ENCODE results near the gene ZNF619.
"Not testable (repeated sequence)": the region's sequence is repeated elsewhere in the genome, so short reads cannot be mapped to it uniquely, and the experiment has no call there.

Gene ZNF619

GRCh38 chr3:40476478-40477470, at the start of gene ZNF619:
TSS of gene ZNF619 (plus strand) at chr3:40477122. CDS start at chr3:40477980, 858 bp downstream.
- DNase-seq, result peak; percentile 83

- no peak for DNase-seq
Measured at GRCh38 chr3:40432793-40433192, 44.1 kb upstream of the ZNF619 start.

DNA sequence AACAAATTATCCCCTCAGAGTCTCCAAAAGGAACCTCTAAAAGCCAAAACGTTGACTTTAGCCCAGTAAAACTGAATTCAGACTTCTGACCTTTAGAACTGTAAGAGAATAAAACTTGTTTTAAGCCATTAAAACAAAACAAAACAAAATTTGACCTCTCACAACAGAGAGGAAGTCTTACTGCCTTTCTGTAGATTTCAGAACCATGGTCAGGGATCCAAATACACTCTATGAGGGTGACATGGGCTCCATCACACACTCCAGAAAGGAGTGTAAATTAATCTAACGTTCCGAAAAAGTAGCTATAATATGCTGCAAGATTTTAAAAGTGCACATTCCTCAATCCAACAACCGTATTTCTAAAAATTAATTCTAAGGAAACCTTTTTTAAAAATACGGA, 39.0 kb upstream of the ZNF619 start:
- DNase-seq, result no peak

DNA sequence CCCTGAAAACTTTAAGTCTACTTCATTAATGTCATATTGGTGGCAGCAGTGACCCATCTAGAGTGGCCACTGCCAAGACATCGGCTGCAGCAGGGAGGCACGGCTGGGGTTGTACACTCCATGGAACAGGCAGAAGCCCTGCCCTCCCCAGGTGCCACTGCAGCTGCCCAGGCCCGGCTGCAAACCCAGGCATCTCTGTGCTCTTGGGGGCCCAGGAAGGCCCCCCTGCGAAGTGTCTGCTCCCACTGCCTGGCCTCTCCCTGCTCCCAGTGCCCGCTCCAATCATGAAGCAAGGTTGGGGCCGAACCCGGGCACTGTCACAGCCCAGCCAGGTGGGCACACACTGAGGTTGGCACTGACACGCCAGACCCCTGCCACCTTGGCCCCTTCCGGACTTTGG, 31.9 kb upstream of the ZNF619 start:
- no peak for DNase-seq

DNA sequence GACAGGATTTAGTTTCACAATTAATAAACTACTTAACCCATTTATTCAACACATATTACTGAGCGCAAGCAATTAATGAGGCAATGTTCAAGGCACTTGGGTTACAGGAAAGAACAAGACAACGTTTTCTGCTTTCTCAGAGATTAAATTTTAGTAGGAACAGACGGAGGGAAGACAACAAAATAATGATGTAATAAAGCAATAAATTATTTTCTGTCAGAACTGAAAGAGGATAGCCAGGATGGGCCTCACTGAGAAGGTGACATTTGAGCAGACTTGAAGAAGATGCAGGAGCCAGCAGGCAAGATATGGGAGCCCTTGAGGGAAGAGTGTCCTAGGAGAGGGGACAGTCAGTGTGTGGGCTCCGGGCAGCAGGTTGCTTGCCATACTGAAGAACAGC, 31.0 kb upstream of the ZNF619 start:
- no peak for DNase-seq

DNA sequence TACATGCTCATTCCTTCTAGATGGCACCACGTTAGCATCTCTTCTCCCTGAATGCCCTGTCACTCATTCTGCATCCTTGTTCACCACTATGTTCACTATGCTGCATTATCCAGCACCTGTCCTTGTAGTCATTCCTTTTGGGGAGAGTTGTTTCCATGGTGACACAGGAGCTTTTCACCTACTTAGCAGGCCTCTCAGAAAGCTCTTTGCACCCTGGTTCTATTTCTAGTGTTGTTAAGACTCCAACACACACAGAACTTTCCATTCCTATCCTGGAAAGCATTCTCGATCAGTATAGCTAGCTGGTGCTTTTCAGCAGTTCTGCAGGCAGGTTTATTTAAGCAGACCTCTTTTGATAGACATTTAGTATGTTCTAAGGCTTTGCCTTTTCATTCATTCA, 26.5 kb upstream of the ZNF619 start:
- DNase-seq, result no peak

DNA sequence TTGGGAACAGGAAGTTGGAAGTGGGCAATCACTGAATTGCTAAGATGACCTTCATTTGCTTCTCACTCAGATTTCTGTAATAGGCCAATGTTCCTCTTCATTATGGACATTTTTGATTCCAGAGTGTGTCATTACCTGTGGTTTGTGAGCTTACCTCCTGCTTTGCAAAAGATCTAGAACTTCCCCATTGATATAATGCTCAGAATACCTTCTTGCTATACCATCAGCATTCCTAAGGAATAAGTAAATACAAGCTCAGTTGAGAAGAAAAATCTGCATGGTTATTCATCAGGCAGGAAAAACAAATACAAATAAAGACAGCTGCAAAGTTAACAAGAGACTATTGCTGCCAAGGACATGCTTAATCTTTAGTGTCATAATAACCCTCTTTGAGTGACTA, 25.4 kb upstream of the ZNF619 start:
- no peak for DNase-seq

DNA sequence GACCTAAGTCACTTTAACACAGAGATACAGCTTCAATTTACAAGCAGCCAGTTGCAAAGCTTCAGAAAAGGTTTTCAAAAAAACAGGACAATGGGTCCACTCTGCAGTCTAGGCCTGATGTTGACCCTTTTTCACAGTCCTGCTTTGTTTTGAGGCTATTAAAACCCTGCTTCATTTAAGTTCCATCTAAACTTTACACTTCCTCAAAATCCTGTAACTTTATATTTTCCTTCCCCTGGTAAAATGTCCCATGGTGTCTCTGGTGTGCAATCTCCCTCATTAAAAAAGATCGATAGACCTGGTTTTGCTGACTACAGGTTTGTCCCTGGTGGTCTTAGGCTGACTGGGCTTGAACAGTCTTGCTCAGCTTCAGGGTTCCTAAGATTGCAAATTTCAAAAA, 24.9 kb upstream of the ZNF619 start:
- DNase-seq, result no peak

GRCh38 chr3:40452562-40452875, 24.4 kb upstream of the ZNF619 start:
- DNase-seq, result no peak

DNA sequence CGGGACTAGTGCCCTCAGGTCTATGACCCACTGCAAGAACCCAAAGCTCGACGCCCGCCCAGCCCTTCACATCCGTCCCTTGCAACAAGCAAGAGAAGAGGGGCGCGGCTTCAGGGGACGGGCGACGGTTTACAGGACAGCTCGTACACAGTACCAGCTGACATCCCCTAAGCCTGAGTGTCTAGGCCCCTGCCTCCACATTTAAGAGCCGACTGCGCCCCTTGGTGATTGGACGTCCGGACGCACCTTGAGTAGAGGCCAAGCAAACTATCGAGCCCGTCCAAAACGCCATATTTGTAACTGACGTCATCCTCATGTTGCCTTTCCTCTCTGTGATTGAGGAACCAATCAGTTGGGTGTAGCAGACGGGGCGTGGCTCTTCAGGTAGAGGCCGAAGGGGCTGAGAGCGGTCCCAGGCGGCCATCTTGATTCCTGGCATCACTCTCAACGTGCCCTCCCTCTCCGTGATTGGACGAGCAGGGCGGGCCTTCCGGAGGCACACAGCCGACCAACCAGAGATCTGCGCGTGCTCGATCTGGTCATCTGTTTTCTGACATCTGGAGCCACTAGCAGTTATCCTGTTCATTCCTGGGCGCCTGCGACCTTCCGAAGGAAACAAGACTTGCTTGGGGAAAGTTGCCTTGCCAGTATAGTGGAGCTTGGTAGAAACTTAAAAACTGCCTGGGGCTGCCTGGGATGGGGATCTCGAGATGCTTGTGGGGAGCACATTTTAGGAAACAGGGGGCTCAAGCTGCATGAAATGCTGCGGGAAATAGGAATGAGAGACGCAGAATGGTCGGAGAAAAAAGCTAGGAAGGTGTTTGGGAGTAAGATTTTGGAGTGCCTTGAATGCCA, 23.8 kb upstream of the ZNF619 start:
- peak; percentile 98 for DNase-seq

DNA sequence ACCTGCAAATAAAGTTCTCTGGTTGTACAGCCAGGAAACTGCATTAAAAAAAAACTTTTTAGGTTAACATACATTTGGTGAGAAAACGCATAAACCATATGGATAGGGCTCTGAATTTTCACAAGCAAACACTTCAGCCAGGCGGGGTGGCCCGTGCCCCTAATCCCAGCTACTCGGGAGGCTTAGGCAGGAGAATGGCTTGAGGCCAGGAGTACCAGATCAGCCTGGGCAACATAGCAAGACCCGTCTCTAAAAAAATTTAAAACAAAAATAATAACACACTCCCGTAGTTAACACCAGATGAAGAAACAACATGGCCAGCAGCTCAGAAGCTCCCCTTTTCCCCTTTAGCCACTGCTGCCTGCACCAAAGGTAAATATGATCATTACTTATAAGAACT, 23.0 kb upstream of the ZNF619 start:
- no peak for DNase-seq

DNA sequence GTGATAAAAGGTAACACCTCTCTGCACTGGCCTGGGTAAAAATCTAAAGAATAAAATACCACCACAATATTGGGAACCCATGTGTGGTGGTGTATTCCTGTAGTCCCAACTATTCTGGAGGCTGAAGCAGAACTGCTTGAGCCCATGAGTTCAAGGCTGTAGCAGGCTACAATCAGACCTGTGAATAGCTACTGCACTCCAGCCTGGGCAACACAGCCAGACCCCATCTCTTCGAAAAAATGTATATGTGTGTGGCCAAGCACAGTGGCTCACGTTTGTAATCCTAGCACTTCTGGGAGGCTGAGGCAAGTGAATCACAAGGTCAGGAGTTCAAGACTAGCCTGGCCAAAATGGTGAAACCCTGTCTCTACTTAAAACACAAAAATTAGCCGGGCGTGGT, 21.6 kb upstream of the ZNF619 start:
- no peak for DNase-seq

DNA sequence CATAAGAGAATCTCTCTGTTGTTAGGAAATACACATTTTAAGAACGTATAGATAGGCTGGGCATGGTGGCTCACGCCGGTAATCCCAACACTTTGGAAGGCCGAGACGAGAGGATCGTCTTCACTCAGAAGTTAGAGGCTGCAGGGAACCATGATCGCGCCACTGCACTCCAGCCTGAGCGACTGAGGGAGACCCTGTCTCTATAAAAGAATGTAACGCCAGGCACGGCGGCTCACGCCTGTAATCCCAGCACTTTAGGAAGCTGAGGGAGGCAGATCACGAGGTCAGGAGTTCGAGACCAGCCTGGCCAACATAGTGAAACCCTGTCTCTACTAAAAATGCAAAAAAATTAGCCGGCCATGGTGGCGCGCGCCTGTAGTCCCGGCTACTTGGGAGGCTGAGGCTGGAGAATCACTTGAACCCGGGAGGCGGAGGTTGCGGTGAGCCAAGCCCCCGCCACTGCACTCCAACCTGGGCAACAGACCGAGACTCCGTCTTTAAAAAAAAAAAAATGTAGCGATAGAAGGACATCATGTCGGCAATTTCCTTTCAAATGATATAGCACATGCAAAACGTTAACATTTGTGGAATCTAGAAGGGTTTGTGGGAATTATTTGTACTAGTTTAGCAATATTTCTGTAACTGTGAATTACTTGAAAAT, 20.5 kb upstream of the ZNF619 start:
- DNase-seq, result no peak

DNA sequence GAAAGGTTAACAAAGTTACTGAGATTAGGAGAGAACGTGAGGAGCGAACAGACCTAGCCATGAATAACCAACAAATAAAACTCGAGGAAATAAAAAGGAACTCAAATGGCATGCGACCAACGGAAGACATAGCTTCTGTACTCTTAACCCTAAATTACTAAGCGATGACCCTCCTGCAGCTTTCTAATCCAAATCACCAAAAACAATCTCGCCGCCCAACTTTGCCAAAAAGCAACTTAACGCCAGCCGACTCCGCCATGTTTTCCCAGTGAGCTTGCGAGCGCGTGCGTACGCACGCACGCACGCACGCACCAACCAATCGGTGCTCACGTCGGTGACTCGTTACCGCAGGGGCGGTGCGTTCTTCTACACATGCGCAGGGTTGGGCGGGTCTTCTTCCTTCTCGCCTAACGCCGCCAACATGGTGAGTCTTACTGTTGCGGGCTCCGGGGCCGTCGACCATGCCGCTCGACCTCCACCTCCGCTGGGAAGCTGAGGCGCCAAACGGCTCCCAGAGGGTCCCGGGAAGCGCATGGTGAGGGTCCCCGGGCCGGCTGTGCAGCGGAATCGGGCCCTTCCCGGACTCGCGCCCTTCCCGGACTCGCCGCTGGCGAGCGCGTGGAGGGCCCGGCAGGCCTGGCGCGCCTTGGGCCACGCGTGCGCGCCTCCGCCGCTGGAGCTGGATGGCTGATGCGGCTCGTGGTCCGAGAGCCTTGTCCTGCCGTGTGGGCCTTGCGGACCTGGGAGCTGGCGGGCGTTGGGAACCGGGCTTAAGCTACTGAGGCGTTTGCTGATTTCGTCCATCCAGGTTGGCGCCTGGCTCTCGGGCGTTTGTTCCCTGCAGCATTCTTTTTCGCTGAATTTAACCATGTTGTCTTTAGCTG, 19.7 kb upstream of the ZNF619 start, which contains the start of gene RPL14:
TSS of gene RPL14 (plus strand) at position 400 of the 884 bp plus-strand sequence. CDS start at position 533, 133 bp downstream.
- DNase-seq, result peak; percentile 98

- no peak for DNase-seq
Measured at GRCh38 chr3:40458473-40458872, 18.4 kb upstream of the ZNF619 start.

GRCh38 chr3:40460481-40460880, 16.4 kb upstream of the ZNF619 start:
- not testable (repeated sequence) for DNase-seq

DNA sequence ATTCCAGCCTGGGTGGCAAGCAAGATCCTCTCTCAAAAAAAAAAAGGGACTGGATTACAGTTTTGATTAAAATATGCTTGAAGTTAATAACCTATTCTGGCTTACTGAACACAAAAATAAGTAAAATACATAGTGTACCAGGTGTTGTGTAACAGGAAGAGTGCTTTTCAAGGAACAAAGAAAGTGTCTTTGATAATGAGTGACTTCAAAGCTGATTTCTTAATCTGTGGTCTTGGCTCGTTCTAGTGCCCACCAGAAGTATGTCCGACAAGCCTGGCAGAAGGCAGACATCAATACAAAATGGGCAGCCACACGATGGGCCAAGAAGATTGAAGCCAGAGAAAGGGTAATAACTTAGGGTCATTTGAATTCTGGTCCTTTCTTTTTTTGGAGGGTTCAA, 15.8 kb upstream of the ZNF619 start:
- no peak for DNase-seq

GRCh38 chr3:40462838-40463237, 14.1 kb upstream of the ZNF619 start:
- not testable (repeated sequence) for DNase-seq

DNA sequence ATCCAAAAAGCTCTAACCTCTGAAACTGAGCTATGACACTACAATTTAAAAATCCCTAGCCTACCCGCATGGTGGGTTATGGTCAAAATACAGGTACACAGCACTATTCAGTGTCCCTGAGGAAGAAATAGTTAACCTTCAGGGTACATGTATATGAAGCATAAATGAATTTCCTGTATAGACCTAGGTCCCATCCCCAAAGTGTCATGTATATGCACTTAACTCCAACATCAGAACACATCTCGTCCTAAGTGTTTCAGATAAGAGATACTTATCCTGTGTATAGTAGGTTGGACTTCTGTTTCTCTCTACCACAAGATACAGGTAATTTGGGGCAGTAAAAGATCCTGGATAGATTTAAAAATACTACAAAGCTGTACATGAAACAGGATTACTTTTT, 13.3 kb upstream of the ZNF619 start:
- DNase-seq, result no peak

DNA sequence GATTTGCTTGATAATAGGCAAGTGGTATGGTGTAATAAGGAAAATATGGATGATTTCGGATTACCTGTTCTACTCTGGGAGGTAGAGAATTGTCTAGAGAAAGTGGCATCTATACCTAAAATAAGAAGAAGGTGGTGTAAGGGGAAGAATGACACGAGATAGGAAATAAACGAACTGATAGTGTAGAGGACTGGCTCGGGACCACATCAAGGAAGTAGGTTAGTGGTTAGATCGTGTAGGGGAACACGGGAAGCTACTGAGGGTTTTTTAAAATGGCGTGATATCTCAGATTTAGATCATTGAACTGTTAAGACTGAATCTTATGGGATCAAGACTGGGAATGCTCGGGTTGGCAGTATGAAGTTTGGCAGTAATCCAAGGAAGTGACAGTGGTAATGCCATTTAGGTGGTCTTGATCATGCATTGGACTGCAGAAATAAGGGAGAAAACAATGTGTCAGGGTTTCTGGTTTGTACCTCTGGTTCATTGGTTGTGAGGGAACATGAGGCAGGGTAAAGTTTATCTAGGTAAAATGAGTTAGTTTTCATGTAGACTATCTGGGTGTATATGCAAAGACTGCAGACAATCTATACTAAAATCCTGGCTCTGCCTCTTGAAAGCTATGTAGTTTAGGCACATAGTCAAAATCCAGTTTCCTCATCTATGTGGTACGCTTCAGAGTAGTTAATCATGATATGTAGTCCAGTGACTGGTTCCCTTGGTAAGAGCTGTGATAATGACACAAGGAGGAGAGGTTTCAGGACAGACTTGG, 12.4 kb upstream of the ZNF619 start:
- no peak for DNase-seq

DNA sequence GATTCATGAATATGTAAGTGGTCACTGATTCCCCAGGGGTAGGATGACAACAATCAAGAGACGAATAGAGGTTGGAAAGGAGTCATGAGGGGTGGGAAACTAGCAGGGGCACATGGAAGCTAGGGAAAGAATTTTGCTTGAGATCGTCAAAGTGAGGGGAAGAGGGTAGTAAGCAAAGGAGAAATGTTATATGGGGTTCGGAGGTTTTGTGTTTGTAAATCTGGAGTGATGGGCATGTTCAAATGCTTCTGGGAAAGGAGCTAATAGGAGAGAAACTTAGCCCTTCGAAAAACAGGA, 11.9 kb upstream of the ZNF619 start:
- DNase-seq, result no peak

DNA sequence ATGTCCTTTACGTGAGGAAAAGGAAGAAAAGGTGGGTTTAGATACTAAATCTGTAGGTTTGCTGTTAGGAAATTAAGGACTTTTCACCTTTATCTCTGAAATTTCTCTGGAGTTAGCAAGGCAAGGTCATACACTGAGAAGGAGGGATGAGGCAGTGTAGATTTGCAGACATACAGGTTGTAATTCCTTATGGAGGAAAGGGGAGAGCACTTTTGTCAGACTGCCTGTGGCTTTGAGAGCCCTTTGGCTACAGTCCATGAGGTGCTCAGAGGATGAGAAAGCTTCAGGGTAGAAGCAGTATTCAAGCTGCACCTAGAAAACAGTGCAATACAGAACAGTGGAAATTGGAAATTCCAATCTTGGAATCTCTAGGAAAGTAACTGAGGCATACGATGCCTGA, 11.5 kb upstream of the ZNF619 start:
- no peak for DNase-seq
